GM23338 (cell line): ENCODE results near the gene NEU1. TPM values are rescaled to one million over a fixed set of nuclear protein-coding genes. Genes with fewer than 3 reads are reported as not detected.
"Not testable (repeated sequence)": the region's sequence is repeated elsewhere in the genome, so short reads cannot be mapped to it uniquely, and the experiment has no call there.

Experiments
- ATAC-seq: fragments of 200-7000 bp; cut with Tn5 transposase; 3 replicates; pipeline ENCODE4 v1.9.1; 2020
- DNase-seq: peaks from one replicate; pipeline ENCODE4 v3.0.0-alpha.2; 2015; ENCODE audit warnings: low spot score
- H2AFZ ChIP-seq: fragments of 200-600 bp; sonication (generic); 2 replicates; pipeline ENCODE4 v1.8.0; 2016; ENCODE audit warnings: antibody characterized with exemption, mild to moderate bottlenecking, moderate library complexity
- H3F3A ChIP-seq: fragments of 200-600 bp; sonication (generic); replicated peaks from 2 replicates; pipeline ENCODE4 v1.8.0; 2017; ENCODE audit warnings: antibody characterized with exemption, mixed run types, low read depth
- H3K27ac ChIP-seq: fragments of 200-600 bp; sonication (generic); 2 replicates; pipeline ENCODE4 v1.6.1; 2016; ENCODE audit warnings: low read depth
- H3K27me3 ChIP-seq: fragments of 200-600 bp; sonication (generic); 2 replicates; pipeline ENCODE4 v1.8.0; 2016; ENCODE audit warnings: mild to moderate bottlenecking, mixed run types, moderate library complexity; ENCODE audit not compliant: insufficient read depth
- H3K36me3 ChIP-seq: fragments of 200-600 bp; sonication (generic); 2 replicates; pipeline ENCODE4 v1.8.0; 2016; ENCODE audit warnings: mild to moderate bottlenecking; ENCODE audit not compliant: insufficient read depth
- H3K4me1 ChIP-seq: fragments of 200-600 bp; sonication (generic); 2 replicates; pipeline ENCODE4 v1.8.0; 2016; ENCODE audit warnings: mild to moderate bottlenecking, moderate library complexity; ENCODE audit not compliant: insufficient read depth
- H3K4me2 ChIP-seq: fragments of 200-600 bp; sonication (generic); 2 replicates; pipeline ENCODE4 v1.7.1; 2017; ENCODE audit warnings: mixed run types
- H3K4me3 ChIP-seq: fragments of 200-600 bp; sonication (generic); 2 replicates; pipeline ENCODE4 v1.6.1; 2016; ENCODE audit warnings: mixed run types
- H3K79me2 ChIP-seq: fragments of 200-600 bp; sonication (generic); replicated peaks from 2 replicates; pipeline ENCODE4 v1.8.0; 2017; ENCODE audit warnings: mild to moderate bottlenecking; ENCODE audit not compliant: insufficient read depth
- H3K9me2 ChIP-seq: fragments of 200-600 bp; sonication (generic); 2 replicates; pipeline ENCODE4 v1.8.0; 2017; ENCODE audit not compliant: insufficient read depth
- H4K20me1 ChIP-seq: fragments of 200-600 bp; sonication (generic); replicated peaks from 2 replicates; pipeline ENCODE4 v1.8.0; 2017; ENCODE audit warnings: mild to moderate bottlenecking; ENCODE audit not compliant: insufficient read depth
- H3K27ac Mint-ChIP-seq: 2 replicates; pipeline ENCODE4 v1.8.0; 2020; ENCODE audit warnings: inconsistent platforms, mild to moderate bottlenecking, moderate library complexity, mixed read lengths
- H3K27me3 Mint-ChIP-seq: 3 replicates; pipeline ENCODE4 v1.8.0; 2022; ENCODE audit warnings: low read depth, mild to moderate bottlenecking, moderate library complexity, mixed read lengths, inconsistent platforms; ENCODE audit not compliant: insufficient read depth, poor library complexity
- H3K36me3 Mint-ChIP-seq: 3 replicates; pipeline ENCODE4 v1.8.0; 2021; ENCODE audit warnings: low read depth, mild to moderate bottlenecking, inconsistent platforms, moderate library complexity, mixed read lengths
- H3K4me1 Mint-ChIP-seq: 3 replicates; pipeline ENCODE4 v1.8.0; 2020; ENCODE audit warnings: mild to moderate bottlenecking, inconsistent platforms, mixed read lengths
- H3K4me3 Mint-ChIP-seq: 3 replicates; pipeline ENCODE4 v1.8.0; 2021; ENCODE audit warnings: moderate library complexity, mild to moderate bottlenecking, inconsistent platforms, mixed read lengths
- H3K9me3 Mint-ChIP-seq: 3 replicates; pipeline ENCODE4 v1.8.0; 2020; ENCODE audit warnings: moderate library complexity, mild to moderate bottlenecking, inconsistent platforms, mixed read lengths
- EZH2phosphoT487 ChIP-seq: fragments of 200-600 bp; sonication (generic); IDR thresholded peaks from one replicate; pipeline ENCODE4 v1.8.1; 2018; ENCODE audit warnings: antibody characterized with exemption; ENCODE audit not compliant: unreplicated experiment
- JUNB ChIP-seq: IDR thresholded peaks from one replicate; pipeline ENCODE4 v1.6.1; 2016; ENCODE audit warnings: antibody characterized with exemption; ENCODE audit not compliant: unreplicated experiment
- NANOG ChIP-seq: IDR thresholded peaks from 2 replicates; pipeline ENCODE4 v1.6.1; 2016; ENCODE audit warnings: antibody characterized with exemption, borderline replicate concordance
- POLR2AphosphoS5 ChIP-seq: IDR thresholded peaks from 2 replicates; pipeline ENCODE4 v1.6.1; 2016; ENCODE audit warnings: antibody characterized with exemption, low read depth
- REST ChIP-seq: IDR thresholded peaks from one replicate; pipeline ENCODE4 v1.6.1; 2018; ENCODE audit warnings: antibody characterized with exemption; ENCODE audit not compliant: unreplicated experiment
- STAT1 ChIP-seq: IDR thresholded peaks from one replicate; pipeline ENCODE4 v1.6.1; 2016; ENCODE audit warnings: antibody characterized with exemption; ENCODE audit not compliant: unreplicated experiment
- polyA plus RNA-seq: library from polyadenylated mRNA; unstranded; fragments of >200 nt; fragmentation: Nextera tagmentation; extraction: Ambion mirVana; gene quantifications from 2 replicates; pipeline ENCODE4 v1.2.1, GENCODE V29; 2016
- total RNA-seq: library from RNA; depleted of rRNA; stranded (reverse); fragments of >200 nt; shearing (Covaris generic); gene quantifications from 2 replicates; pipeline ENCODE4 v1.2.3, GENCODE V29; 2014
- TF ChIP-seq, protein P1 (sequence below), 2 experiments: fragments of 200-600 bp in 1 of 2; sonication (generic) in 1 of 2; conservative IDR thresholded peaks; 2 replicates each; pipeline versions ENCODE4 v1.5.1 to v1.6.1; 2016 to 2017; ENCODE audit warnings: antibody characterized with exemption in 2 of 2, low read depth in 2 of 2, mild to moderate bottlenecking in 2 of 2, moderate library complexity in 1 of 2
- TF ChIP-seq, protein P2 (sequence below): IDR thresholded peaks from 2 replicates; pipeline ENCODE4 v1.6.1; 2016; ENCODE audit warnings: antibody characterized with exemption

The NEU1 gene
- total and polyA plus RNA-seq, 2 experiments from 2014 or later: 31.4 to 47.4 TPM

DNA sequence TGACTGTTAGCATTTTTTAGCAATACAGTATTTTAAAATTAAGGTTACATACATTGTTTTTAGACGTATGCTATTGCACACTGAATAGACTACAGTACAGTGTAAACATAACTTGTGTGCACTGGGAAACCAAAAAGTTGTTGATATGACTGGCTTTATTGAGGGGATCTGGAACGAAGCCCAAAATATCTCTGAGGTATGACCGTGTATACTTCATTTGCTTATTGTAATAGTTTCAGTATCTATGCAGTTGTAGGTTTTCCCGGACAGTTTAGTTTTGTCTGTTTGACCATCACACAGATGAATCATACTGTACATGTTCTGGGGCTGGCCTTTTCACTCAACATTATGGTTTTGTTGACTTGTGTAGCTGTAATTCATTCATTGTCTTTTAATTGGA lies 46.2 kb upstream of the NEU1 start:
- peaks cover 5% of the 10 kb centered on the region for H3K27me3 Mint-ChIP-seq
- ATAC-seq (no peak), DNase-seq (no peak)
- peaks cover 12% of the 10 kb centered on the region for H3K4me1 ChIP-seq
- H2AFZ ChIP-seq: no peak overlapping the region
- no peaks in the 10 kb centered on the region for H3K79me2 ChIP-seq
- H3F3A ChIP-seq: no peaks in the 10 kb centered on the region; the same call in 1 of the 2 replicates
- no peak overlapping the region for H3K27ac Mint-ChIP-seq
- H3K27me3 ChIP-seq: no peaks in the 10 kb centered on the region
- no peak overlapping the region for H3K4me3 Mint-ChIP-seq
- H3K4me3 ChIP-seq: no peak overlapping the region
- H3K36me3 Mint-ChIP-seq: no peaks in the 10 kb centered on the region
- no peaks in the 10 kb centered on the region for H4K20me1 ChIP-seq
- no peak for TF ChIP-seq JUNB
- no peak for TF ChIP-seq EZH2phosphoT487
- TF ChIP-seq POLR2AphosphoS5: no peak
- peaks cover 9% of the 10 kb centered on the region; the same call in 2 of the 3 replicates for H3K4me1 Mint-ChIP-seq
- H3K9me3 Mint-ChIP-seq: no peaks in the 10 kb centered on the region
- H3K27ac ChIP-seq: no peak overlapping the region
- no peaks in the 10 kb centered on the region for H3K36me3 ChIP-seq
- H3K4me2 ChIP-seq: no peak overlapping the region
- no peaks in the 10 kb centered on the region for H3K9me2 ChIP-seq

GRCh38 chr6:31908255-31908654 lies 45.6 kb upstream of the NEU1 start:
- H3K27me3 ChIP-seq, H2AFZ ChIP-seq, H3K27ac Mint-ChIP-seq, H3K27ac ChIP-seq, H3K79me2 ChIP-seq, H3K4me1 Mint-ChIP-seq, H3K9me3 Mint-ChIP-seq, DNase-seq, H3K36me3 ChIP-seq, ATAC-seq, H3F3A ChIP-seq, H3K9me2 ChIP-seq, H3K4me3 ChIP-seq, H3K27me3 Mint-ChIP-seq, H3K4me3 Mint-ChIP-seq, H3K4me2 ChIP-seq, H4K20me1 ChIP-seq, H3K36me3 Mint-ChIP-seq: not testable (repeated sequence)
- peaks cover 12% of the 10 kb centered on the region for H3K4me1 ChIP-seq

GRCh38 chr6:31907158-31907813 lies 44.7 kb upstream of the NEU1 start:
- H4K20me1 ChIP-seq: no peaks in the 10 kb centered on the region
- Mint-ChIP-seq H3K4me3 (no peak overlapping the region; the same call in 2 of the 3 replicates), H3K4me1 (peaks cover 16% of the 10 kb centered on the region), H3K27ac (no peak overlapping the region), H3K27me3 (peaks cover 11% of the 10 kb centered on the region), H3K9me3 (no peaks in the 10 kb centered on the region), H3K36me3 (no peaks in the 10 kb centered on the region; the same call in 2 of the 3 replicates)
- no peak overlapping the region for H3K4me3 ChIP-seq
- ATAC-seq (peak; percentile 41), DNase-seq (no peak)
- H3K36me3 ChIP-seq: no peaks in the 10 kb centered on the region
- no peaks in the 10 kb centered on the region for H3K27me3 ChIP-seq
- H3K4me2 ChIP-seq: no peak overlapping the region
- no peak overlapping the region for H3K27ac ChIP-seq
- peaks cover 17% of the 10 kb centered on the region for H3K4me1 ChIP-seq
- H3F3A ChIP-seq: peaks cover 7% of the 10 kb centered on the region; the same call in 1 of the 2 replicates
- H2AFZ ChIP-seq: no peak overlapping the region
- no peaks in the 10 kb centered on the region for H3K9me2 ChIP-seq
- no peaks in the 10 kb centered on the region for H3K79me2 ChIP-seq
- TF ChIP-seq NANOG (no peak), REST (no peak), POLR2AphosphoS5 (no peak), EZH2phosphoT487 (no peak), STAT1 (no peak)
- TF ChIP-seq, protein P1, sequence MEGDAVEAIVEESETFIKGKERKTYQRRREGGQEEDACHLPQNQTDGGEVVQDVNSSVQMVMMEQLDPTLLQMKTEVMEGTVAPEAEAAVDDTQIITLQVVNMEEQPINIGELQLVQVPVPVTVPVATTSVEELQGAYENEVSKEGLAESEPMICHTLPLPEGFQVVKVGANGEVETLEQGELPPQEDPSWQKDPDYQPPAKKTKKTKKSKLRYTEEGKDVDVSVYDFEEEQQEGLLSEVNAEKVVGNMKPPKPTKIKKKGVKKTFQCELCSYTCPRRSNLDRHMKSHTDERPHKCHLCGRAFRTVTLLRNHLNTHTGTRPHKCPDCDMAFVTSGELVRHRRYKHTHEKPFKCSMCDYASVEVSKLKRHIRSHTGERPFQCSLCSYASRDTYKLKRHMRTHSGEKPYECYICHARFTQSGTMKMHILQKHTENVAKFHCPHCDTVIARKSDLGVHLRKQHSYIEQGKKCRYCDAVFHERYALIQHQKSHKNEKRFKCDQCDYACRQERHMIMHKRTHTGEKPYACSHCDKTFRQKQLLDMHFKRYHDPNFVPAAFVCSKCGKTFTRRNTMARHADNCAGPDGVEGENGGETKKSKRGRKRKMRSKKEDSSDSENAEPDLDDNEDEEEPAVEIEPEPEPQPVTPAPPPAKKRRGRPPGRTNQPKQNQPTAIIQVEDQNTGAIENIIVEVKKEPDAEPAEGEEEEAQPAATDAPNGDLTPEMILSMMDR (conservative IDR thresholded peaks at IDR 0.05; ENCODE audit: low read depth in 2 of 2): no peak
- TF ChIP-seq, protein P2, sequence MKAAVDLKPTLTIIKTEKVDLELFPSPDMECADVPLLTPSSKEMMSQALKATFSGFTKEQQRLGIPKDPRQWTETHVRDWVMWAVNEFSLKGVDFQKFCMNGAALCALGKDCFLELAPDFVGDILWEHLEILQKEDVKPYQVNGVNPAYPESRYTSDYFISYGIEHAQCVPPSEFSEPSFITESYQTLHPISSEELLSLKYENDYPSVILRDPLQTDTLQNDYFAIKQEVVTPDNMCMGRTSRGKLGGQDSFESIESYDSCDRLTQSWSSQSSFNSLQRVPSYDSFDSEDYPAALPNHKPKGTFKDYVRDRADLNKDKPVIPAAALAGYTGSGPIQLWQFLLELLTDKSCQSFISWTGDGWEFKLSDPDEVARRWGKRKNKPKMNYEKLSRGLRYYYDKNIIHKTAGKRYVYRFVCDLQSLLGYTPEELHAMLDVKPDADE: no peak
